ENCODE results near the gene NR1H4.

Gene NR1H4

GRCh38 chr12:100490056-100490455 is 16.4 kb downstream of the NR1H4 start:
- TF ChIP-seq KLF7 (tag by site-specific recombination; IDR thresholded peaks at IDR 0.05; ENCODE audit: borderline replicate concordance) (no peak), ZSCAN30 (tag by site-specific recombination; IDR thresholded peaks at IDR 0.05) (no peak), ZNF138 (tag by site-specific recombination; IDR thresholded peaks at IDR 0.05; ENCODE audit: borderline replicate concordance) (no peak), ZNF639 (tag by site-specific recombination; IDR thresholded peaks at IDR 0.05) (no peak), ZNF114 (tag by site-specific recombination; IDR thresholded peaks at IDR 0.05) (no peak), ZNF175 (tag by site-specific recombination; IDR thresholded peaks at IDR 0.05) (no peak), ZNF398 (tag by site-specific recombination; IDR thresholded peaks at IDR 0.05) (no peak), SALL2 (tag by site-specific recombination; IDR thresholded peaks at IDR 0.05; ENCODE audit: borderline replicate concordance) (no peak), HOXA7 (CRISPR knock-in tag; IDR thresholded peaks at IDR 0.05; ENCODE audit: borderline replicate concordance) (no peak), ZNF433 (tag by site-specific recombination; IDR thresholded peaks at IDR 0.05; ENCODE audit: low read depth) (no peak), ZNF18 (tag by site-specific recombination; IDR thresholded peaks at IDR 0.05) (no peak), ZNF571 (tag by site-specific recombination; IDR thresholded peaks at IDR 0.05) (no peak), ZNF202 (tag by site-specific recombination; IDR thresholded peaks at IDR 0.05; ENCODE audit: borderline replicate concordance) (no peak), ZNF302 (tag by site-specific recombination; IDR thresholded peaks at IDR 0.05; ENCODE audit: low read depth) (no peak), HOXC10 (CRISPR knock-in tag; IDR thresholded peaks at IDR 0.05) (no peak), FEZF1 (tag by site-specific recombination; IDR thresholded peaks at IDR 0.05) (no peak), ZNF660 (tag by site-specific recombination; IDR thresholded peaks at IDR 0.05) (no peak), ZNF350 (tag by site-specific recombination; IDR thresholded peaks at IDR 0.05) (no peak)
- TF ChIP-seq, protein P1, sequence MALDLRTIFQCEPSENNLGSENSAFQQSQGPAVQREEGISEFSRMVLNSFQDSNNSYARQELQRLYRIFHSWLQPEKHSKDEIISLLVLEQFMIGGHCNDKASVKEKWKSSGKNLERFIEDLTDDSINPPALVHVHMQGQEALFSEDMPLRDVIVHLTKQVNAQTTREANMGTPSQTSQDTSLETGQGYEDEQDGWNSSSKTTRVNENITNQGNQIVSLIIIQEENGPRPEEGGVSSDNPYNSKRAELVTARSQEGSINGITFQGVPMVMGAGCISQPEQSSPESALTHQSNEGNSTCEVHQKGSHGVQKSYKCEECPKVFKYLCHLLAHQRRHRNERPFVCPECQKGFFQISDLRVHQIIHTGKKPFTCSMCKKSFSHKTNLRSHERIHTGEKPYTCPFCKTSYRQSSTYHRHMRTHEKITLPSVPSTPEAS (tag by site-specific recombination; IDR thresholded peaks at IDR 0.05) = no peak
- H3K4me1 ChIP-seq (ENCODE audit: control insufficient read depth, insufficient read depth, low read length) = no peaks in the 10 kb centered on the region
- ChIA-PET CTCF (interaction anchor here (1.1 kb wide), 1 partner anchor 86 kb away, joined by 3 read pairs; no protein-coding TSS in a partner anchor), POLR2A (no interaction called here)
- no peak overlapping the region for H3K4me3 ChIP-seq (ENCODE audit: low read depth, low read length)
- no peak overlapping the region for H3K27ac ChIP-seq (ENCODE audit: extremely low read depth, low read depth, low read length)
- H3K9me3 ChIP-seq (ENCODE audit: control insufficient read depth, insufficient read depth, low read depth, low read length) = no peaks in the 10 kb centered on the region
- H3K36me3 ChIP-seq (ENCODE audit: control insufficient read depth in 2 of 2, insufficient read depth in 1 of 2, low read length in 2 of 2) = no peaks in the 10 kb centered on the region

DNA sequence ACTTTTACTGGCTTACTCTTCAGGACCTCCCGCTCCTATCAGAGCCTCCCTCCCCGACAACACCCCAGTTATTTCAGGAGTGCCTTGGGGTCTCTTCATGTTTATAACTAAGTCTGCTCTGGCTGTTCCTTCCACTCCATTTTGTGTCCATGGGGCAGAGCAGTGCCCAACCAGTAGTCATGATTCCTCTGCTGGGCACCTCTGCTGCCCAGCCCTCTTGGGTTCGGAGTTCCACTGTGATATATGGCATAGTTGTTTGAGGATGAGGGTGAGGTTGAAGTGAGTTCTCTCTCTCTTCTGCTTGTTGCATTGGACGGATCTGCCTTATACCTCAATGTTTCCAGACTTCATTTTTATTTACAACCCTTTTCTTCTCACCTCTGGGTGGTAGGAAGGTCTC is 17.4 kb downstream of the NR1H4 start:
- no peaks in the 10 kb centered on the region for H3K4me1 ChIP-seq (ENCODE audit: control insufficient read depth, insufficient read depth, low read length)
- no peaks in the 10 kb centered on the region for H3K36me3 ChIP-seq (ENCODE audit: control insufficient read depth in 2 of 2, insufficient read depth in 1 of 2, low read length in 2 of 2)
- H3K27ac ChIP-seq (ENCODE audit: extremely low read depth, low read depth, low read length) = no peak overlapping the region
- no peak for TF ChIP-seq ZNF354C (tag by site-specific recombination; IDR thresholded peaks at IDR 0.05; ENCODE audit: borderline replicate concordance, low read depth)
- TF ChIP-seq, protein P2, sequence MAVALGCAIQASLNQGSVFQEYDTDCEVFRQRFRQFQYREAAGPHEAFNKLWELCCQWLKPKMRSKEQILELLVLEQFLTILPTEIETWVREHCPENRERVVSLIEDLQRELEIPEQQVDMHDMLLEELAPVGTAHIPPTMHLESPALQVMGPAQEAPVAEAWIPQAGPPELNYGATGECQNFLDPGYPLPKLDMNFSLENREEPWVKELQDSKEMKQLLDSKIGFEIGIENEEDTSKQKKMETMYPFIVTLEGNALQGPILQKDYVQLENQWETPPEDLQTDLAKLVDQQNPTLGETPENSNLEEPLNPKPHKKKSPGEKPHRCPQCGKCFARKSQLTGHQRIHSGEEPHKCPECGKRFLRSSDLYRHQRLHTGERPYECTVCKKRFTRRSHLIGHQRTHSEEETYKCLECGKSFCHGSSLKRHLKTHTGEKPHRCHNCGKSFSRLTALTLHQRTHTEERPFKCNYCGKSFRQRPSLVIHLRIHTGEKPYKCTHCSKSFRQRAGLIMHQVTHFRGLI (tag by site-specific recombination; IDR thresholded peaks at IDR 0.05) = peak; percentile 88
- ChIA-PET CTCF (no interaction called here), POLR2A (no interaction called here)
- no peaks in the 10 kb centered on the region for H3K9me3 ChIP-seq (ENCODE audit: control insufficient read depth, insufficient read depth, low read depth, low read length)
- H3K4me3 ChIP-seq (ENCODE audit: low read depth, low read length) = no peak overlapping the region

Measured in HEK293 (cell line).